GM18499 (cell line): Measurements from ENCODE around the gene YPEL1.

Experiments
- ATAC-seq: cut with Tn5 transposase; IDR thresholded peaks from one replicate; pipeline ENCODE4 v1.9.1; 2021; ENCODE audit warnings: moderate number of reproducible peaks; ENCODE audit not compliant: insufficient read depth, unreplicated experiment

Gene YPEL1

DNA sequence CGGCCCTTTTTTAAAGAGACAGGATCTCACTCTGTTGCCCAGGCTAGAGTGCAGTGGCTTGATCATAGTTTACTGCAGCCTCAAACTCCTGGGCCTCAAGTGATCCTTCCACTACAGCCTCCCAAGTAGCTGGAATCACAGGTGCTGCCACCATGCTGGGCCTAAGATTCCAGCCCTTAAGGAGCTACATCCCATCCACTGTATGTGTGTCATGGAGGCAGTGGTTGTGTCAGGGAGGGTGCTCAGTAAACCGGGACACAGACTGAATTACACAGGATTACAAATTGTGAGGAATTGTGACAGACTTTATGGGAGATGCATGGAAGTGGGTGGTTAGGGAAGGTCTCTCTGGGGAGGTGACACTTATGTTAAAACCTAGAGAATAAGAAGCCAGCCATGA is 71.9 kb downstream of the YPEL1 start:
- ATAC-seq = no peak

- ATAC-seq = no peak
Observed at GRCh38 chr22:21661991-21662390, 73.6 kb downstream of the YPEL1 start.

DNA sequence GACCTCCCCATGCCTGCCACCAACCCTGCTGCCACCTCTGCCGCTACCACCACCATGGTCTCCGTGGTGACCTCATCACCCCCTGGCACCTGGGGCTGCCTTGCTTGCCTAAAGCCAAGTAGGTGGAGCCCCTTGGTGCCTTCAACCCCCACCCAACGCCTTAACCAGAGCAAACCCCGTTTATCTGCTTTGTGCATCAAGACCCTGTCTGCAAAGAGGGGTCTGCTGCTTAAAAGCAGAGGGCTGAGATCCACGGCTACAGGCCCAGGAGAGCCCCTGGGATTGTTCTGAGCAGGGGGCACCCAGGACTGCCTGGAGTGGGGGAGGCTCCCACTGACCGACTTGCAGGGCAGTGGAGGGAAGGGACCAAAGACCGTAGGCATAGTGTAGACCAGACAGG is 74.7 kb downstream of the YPEL1 start:
- no peak for ATAC-seq

GRCh38 chr22:21659864-21660525 is 75.6 kb downstream of the YPEL1 start:
- no peak for ATAC-seq

GRCh38 chr22:21657360-21658032 is 78.1 kb downstream of the YPEL1 start:
- no peak for ATAC-seq

GRCh38 chr22:21657020-21657359 is 78.6 kb downstream of the YPEL1 start:
- no peak for ATAC-seq

DNA sequence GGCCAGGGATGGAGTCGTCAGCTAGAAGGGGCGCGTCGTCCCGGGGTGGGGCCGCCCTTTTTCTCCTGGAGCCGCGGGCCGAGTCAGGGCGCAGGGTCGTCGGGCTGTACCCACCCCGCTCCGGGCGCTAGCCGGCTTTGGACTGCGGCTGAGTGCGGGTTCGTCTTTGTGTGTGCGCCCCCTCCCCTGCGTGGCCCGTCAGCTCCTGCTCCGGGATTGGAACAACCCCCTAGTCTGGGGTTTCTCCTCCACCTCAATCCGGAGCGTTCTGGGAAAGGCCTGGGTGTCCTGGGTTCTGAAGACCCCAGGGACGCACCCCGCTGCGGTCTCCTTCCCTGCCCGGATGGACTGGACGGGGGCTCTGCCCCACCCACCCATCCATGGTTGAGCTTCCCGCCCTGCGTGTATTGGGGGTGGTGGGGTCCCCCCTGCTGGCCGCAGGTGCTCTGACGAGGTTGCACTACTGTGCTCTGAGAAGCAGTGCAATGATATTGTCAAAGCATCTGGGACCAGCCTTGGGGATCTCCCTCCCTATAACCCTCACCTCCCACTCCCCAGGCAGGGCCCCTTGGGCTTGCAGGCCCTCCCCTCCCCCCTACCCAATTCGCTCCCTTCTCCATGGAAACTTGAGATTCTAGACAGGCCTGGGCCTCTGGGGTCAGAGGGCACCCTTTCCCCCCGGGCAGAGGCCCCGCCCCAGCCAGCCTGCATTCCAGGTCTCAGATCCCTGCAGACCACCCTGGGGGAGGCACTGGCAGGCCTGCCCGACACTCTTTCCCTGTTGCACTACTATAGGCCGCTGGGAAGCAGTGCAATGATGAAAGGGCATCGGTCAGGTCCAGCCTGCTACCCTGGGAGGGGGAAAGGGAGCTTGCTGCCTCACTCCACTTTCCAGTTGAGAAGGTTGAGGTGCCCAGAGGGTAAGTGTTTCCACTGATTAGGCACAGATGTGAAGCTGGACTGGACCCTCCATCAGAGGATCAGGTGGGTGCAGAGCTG is 82.7 kb downstream of the YPEL1 start:
- no peak for ATAC-seq

- ATAC-seq = no peak
Observed at GRCh38 chr22:21652010-21652546, 83.5 kb downstream of the YPEL1 start.

DNA sequence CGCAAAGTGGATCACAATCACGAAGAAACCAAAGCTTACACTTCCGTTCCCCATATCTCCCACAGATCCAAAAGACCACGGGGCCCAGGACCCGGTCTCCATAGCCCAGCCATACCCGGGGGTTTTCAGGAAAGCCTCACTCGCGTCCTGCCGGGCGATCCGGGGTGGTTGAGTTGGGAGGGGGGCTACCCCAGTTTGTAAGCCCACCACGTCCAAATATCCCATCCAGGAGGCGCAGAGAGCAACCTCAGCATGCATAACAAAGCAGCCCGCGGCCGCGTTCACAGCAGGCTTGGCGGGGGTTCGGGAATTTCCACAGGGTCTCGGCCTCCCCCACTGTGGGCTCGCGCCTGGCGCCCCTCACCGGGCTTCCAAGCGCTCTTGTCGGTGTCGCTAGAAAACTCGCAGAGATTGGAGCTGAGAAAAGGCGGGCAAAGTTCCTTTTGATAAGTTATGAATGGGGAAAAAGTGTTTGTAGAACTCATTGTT is 84.0 kb downstream of the YPEL1 start:
- ATAC-seq = no peak

DNA sequence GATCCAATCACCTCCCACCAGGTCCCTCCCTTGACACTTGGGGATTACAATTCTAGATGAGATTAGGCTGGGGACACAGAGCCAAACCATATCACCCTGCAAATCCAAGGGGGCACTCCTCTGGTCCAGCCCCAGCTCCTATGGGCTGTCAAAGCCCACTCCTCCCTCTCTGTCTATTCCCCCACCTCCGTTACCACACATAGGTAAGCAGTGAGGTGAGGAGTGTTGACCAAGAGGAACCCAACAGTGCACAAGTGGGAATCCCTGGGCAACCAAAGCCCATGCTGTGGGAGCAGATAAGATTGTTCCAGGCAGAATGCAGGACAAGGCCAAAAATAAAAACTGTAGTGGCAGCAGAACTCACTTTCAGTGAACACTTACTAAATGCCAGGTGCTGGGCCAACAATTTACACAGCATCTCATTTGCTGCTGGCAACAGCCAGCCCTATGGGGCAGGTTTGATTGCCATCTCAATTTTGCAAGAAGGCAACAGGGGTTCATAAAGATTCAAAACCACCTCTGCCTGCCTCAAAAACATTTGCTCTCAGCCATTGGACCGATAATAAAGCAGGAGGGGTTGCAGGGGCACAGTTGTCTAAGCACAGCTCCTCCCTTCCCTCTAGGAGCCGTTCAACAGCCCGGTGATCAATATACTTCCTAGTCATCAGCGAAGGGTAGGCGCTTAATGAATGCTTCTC is 84.6 kb downstream of the YPEL1 start:
- ATAC-seq = no peak

- no peak for ATAC-seq
Observed at GRCh38 chr22:21650280-21650679, 85.3 kb downstream of the YPEL1 start.
